ENCODE measurements around the gene FRAT2.

Gene FRAT2

GRCh38 chr10:97341416-97341815 is 6.9 kb upstream of the FRAT2 start:
- DNase-seq (ENCODE audit: insufficient read length, low spot score) (no peak), FAIRE-seq (no peak)
- TF ChIP-seq POU2F2 (IDR thresholded peaks at IDR 0.05; ENCODE audit: low read depth, low read length) (no peak), PAX5 (IDR thresholded peaks at IDR 0.05; ENCODE audit: insufficient read depth, low read length, severe bottlenecking) (no peak), POLR2AphosphoS5 (IDR thresholded peaks at IDR 0.05; ENCODE audit: low read depth, low read length) (no peak), SPI1 (IDR thresholded peaks at IDR 0.05; ENCODE audit: low read depth, low read length) (no peak), TAF1 (IDR thresholded peaks at IDR 0.05; ENCODE audit: low read depth, low read length) (no peak), POLR2A (IDR thresholded peaks at IDR 0.05; ENCODE audit: low read depth, low read length) (no peak)

GRCh38 chr10:97338041-97338440 is 3.5 kb upstream of the FRAT2 start:
- no peak for TF ChIP-seq POLR2AphosphoS5 (IDR thresholded peaks at IDR 0.05; ENCODE audit: low read depth, low read length)
- no peak for TF ChIP-seq TAF1 (IDR thresholded peaks at IDR 0.05; ENCODE audit: low read depth, low read length)
- TF ChIP-seq POLR2A (IDR thresholded peaks at IDR 0.05; ENCODE audit: low read depth, low read length): no peak
- no peak for TF ChIP-seq SPI1 (IDR thresholded peaks at IDR 0.05; ENCODE audit: low read depth, low read length)
- no peak for TF ChIP-seq PAX5 (IDR thresholded peaks at IDR 0.05; ENCODE audit: insufficient read depth, low read length, severe bottlenecking)
- no peak for TF ChIP-seq POU2F2 (IDR thresholded peaks at IDR 0.05; ENCODE audit: low read depth, low read length)
- DNase-seq (ENCODE audit: insufficient read length, low spot score): no peak
- no peak for FAIRE-seq

GRCh38 chr10:97336942-97337831 is 2.7 kb upstream of the FRAT2 start:
- DNase-seq (ENCODE audit: insufficient read length, low spot score) (no peak), FAIRE-seq (no peak)
- TF ChIP-seq POLR2AphosphoS5 (IDR thresholded peaks at IDR 0.05; ENCODE audit: low read depth, low read length) (no peak), POLR2A (IDR thresholded peaks at IDR 0.05; ENCODE audit: low read depth, low read length) (no peak), TAF1 (IDR thresholded peaks at IDR 0.05; ENCODE audit: low read depth, low read length) (no peak), PAX5 (IDR thresholded peaks at IDR 0.05; ENCODE audit: insufficient read depth, low read length, severe bottlenecking) (no peak), POU2F2 (IDR thresholded peaks at IDR 0.05; ENCODE audit: low read depth, low read length) (no peak), SPI1 (IDR thresholded peaks at IDR 0.05; ENCODE audit: low read depth, low read length) (no peak)

GRCh38 chr10:97336446-97336845 is 1.9 kb upstream of the FRAT2 start:
- TF ChIP-seq POLR2A (IDR thresholded peaks at IDR 0.05; ENCODE audit: low read depth, low read length): no peak
- TF ChIP-seq POU2F2 (IDR thresholded peaks at IDR 0.05; ENCODE audit: low read depth, low read length): no peak
- TF ChIP-seq SPI1 (IDR thresholded peaks at IDR 0.05; ENCODE audit: low read depth, low read length): no peak
- no peak for TF ChIP-seq POLR2AphosphoS5 (IDR thresholded peaks at IDR 0.05; ENCODE audit: low read depth, low read length)
- TF ChIP-seq PAX5 (IDR thresholded peaks at IDR 0.05; ENCODE audit: insufficient read depth, low read length, severe bottlenecking): no peak
- no peak for TF ChIP-seq TAF1 (IDR thresholded peaks at IDR 0.05; ENCODE audit: low read depth, low read length)
- FAIRE-seq (no peak), DNase-seq (ENCODE audit: insufficient read length, low spot score) (no peak)

GRCh38 chr10:97336006-97336405 is 1.5 kb upstream of the FRAT2 start:
- DNase-seq (ENCODE audit: insufficient read length, low spot score) (no peak), FAIRE-seq (no peak)
- TF ChIP-seq PAX5 (IDR thresholded peaks at IDR 0.05; ENCODE audit: insufficient read depth, low read length, severe bottlenecking): no peak
- no peak for TF ChIP-seq POLR2AphosphoS5 (IDR thresholded peaks at IDR 0.05; ENCODE audit: low read depth, low read length)
- TF ChIP-seq TAF1 (IDR thresholded peaks at IDR 0.05; ENCODE audit: low read depth, low read length): no peak
- TF ChIP-seq POU2F2 (IDR thresholded peaks at IDR 0.05; ENCODE audit: low read depth, low read length): no peak
- TF ChIP-seq SPI1 (IDR thresholded peaks at IDR 0.05; ENCODE audit: low read depth, low read length): no peak
- TF ChIP-seq POLR2A (IDR thresholded peaks at IDR 0.05; ENCODE audit: low read depth, low read length): no peak

- FAIRE-seq (no peak), DNase-seq (ENCODE audit: insufficient read length, low spot score) (no peak)
- TF ChIP-seq PAX5 (IDR thresholded peaks at IDR 0.05; ENCODE audit: insufficient read depth, low read length, severe bottlenecking) (no peak), POLR2AphosphoS5 (IDR thresholded peaks at IDR 0.05; ENCODE audit: low read depth, low read length) (no peak), POU2F2 (IDR thresholded peaks at IDR 0.05; ENCODE audit: low read depth, low read length) (no peak), POLR2A (IDR thresholded peaks at IDR 0.05; ENCODE audit: low read depth, low read length) (no peak), TAF1 (IDR thresholded peaks at IDR 0.05; ENCODE audit: low read depth, low read length) (no peak), SPI1 (IDR thresholded peaks at IDR 0.05; ENCODE audit: low read depth, low read length) (no peak)
Observed at GRCh38 chr10:97335188-97335619, 675 bp upstream of the FRAT2 start.

- TF ChIP-seq TAF1 (IDR thresholded peaks at IDR 0.05; ENCODE audit: low read depth, low read length) (no peak), PAX5 (IDR thresholded peaks at IDR 0.05; ENCODE audit: insufficient read depth, low read length, severe bottlenecking) (no peak), POLR2AphosphoS5 (IDR thresholded peaks at IDR 0.05; ENCODE audit: low read depth, low read length) (no peak), SPI1 (IDR thresholded peaks at IDR 0.05; ENCODE audit: low read depth, low read length) (peak; percentile 24; the same call in 1 of the 2 replicates), POU2F2 (IDR thresholded peaks at IDR 0.05; ENCODE audit: low read depth, low read length) (no peak)
- FAIRE-seq: no peak
- peak; percentile 51 for DNase-seq (ENCODE audit: insufficient read length, low spot score)
Observed at GRCh38 chr10:97333601-97334369, 744 bp downstream of the FRAT2 start.

- DNase-seq (ENCODE audit: insufficient read length, low spot score): no peak
- no peak for FAIRE-seq
- TF ChIP-seq POLR2A (IDR thresholded peaks at IDR 0.05; ENCODE audit: low read depth, low read length): no peak
- TF ChIP-seq TAF1 (IDR thresholded peaks at IDR 0.05; ENCODE audit: low read depth, low read length): no peak
- TF ChIP-seq POU2F2 (IDR thresholded peaks at IDR 0.05; ENCODE audit: low read depth, low read length): no peak
Observed at GRCh38 chr10:97333351-97333600, 1.3 kb downstream of the FRAT2 start.

GRCh38 chr10:97332591-97333350 is 1.8 kb downstream of the FRAT2 start:
- no peak for FAIRE-seq
- no peak for DNase-seq (ENCODE audit: insufficient read length, low spot score)
- no peak for TF ChIP-seq TAF1 (IDR thresholded peaks at IDR 0.05; ENCODE audit: low read depth, low read length)
- no peak for TF ChIP-seq POU2F2 (IDR thresholded peaks at IDR 0.05; ENCODE audit: low read depth, low read length)
- TF ChIP-seq PAX5 (IDR thresholded peaks at IDR 0.05; ENCODE audit: insufficient read depth, low read length, severe bottlenecking): no peak
- no peak for TF ChIP-seq POLR2A (IDR thresholded peaks at IDR 0.05; ENCODE audit: low read depth, low read length)
- TF ChIP-seq SPI1 (IDR thresholded peaks at IDR 0.05; ENCODE audit: low read depth, low read length): no peak
- no peak for TF ChIP-seq POLR2AphosphoS5 (IDR thresholded peaks at IDR 0.05; ENCODE audit: low read depth, low read length)
